GM18511 (cell line): ENCODE data around the gene LAX1.
"Not testable (repeated sequence)": the region's sequence is repeated elsewhere in the genome, so short reads cannot be mapped to it uniquely, and the experiment has no call there.

Experiments used
- ATAC-seq: cut with Tn5 transposase; IDR thresholded peaks from one replicate; pipeline ENCODE4 v1.9.1; 2021; ENCODE audit warnings: mild to moderate bottlenecking, moderate library complexity; ENCODE audit not compliant: unreplicated experiment

LAX1 gene

DNA sequence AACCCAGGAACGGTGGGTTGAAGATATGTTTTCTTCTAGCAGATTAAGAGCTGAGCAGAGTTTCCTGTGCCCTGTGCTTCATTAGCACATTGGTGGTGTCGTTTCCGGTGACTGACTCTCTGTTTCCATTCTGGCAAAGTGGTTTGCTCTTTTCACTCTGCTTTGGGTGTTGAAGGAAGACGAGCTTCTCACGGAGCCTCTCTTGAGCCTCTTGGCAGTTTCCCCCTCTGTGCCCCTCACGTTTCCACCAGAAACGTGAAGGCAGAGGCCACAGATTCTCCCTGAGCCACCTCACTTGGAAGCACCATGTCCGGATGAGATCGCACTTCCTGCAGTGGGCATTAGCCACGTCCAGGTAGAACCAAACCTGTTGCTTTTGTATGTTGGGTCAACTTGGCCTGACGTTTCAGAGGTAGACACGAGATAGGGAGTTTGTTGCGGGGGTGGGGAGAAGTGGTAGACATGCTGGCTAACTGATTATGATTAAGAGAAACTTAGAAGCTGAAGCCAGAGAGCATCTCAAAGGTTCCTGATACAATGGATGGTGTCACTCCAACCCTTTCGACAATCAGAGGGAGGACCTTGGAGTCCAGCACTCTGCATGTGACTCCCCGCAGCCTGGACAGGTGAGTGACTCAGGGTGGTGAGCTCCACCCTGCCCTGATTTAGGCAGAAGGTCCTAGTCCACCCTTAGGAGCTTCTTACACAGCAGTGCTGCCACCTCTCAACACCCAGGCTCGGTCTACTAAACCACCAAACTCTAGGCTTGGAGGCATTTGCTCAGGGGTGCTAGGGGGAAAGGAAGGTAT, at the start of gene LAX1:
Gene LAX1 (plus strand): TSS at position 155 of the 809 bp plus-strand sequence. CDS start 383 bp downstream, at position 538.
- ATAC-seq = peak; percentile 52

- ATAC-seq = no peak
Observed at GRCh38 chr1:203717120-203717519, 47.9 kb upstream of the LAX1 start.

DNA sequence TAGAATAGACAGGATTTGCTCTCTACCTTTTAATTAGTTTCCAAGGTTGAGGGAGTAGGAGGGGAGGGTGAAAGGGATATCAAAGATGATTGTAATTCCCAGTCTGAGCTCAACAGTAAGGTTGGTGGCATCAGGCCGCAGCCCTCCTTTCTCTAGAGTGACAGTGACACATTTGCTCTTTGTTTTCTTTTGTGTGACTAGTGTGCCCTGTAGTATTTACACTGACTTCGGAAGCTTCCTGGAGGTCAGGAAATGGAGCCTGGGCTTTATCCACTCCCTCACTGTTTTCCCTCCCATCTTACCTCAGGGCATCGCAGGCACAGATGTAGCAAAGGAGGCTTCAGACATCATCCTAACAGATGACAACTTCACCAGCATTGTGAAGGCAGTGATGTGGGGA, 44.7 kb upstream of the LAX1 start:
- no peak for ATAC-seq

DNA sequence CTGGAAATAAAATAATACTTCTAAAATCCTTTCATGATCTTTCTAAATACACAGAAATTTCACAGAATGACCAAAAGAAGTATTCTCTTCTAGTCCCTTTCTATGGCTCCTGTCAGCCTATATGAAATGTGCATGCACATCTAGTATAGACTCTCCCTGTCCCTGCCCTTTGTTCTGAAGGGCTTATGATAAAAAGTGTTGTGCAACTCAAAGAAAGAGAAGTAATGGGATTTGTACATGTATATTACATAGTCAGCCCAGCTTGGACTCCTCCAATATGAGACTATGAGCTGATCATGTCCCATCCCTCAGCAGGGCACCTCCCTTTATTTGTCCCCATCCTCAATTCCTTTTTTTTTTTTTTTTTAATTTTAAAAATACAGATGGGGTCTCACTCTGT, 42.1 kb upstream of the LAX1 start:
- ATAC-seq = no peak

DNA sequence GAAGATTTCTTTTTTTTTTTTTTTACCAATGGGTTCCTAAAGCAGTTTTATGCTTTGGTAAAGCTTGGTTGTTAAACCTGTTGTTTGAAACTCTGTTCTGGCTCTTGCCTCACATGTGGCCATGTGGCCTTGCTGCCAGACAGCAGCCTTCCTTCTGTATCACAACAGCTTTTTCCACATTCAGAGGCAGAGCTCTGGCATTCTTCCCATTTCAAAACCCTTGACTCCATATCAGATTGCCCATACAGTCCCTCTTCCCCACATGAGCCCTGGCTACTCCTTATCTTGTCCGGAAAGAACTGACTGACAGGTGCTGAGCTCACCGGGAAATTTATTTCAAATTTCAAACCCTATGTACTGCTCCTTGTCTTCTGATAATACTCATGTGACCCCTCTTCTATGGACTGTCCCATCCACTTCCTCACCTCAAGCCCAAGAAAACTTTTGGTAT, 38.5 kb upstream of the LAX1 start:
- no peak for ATAC-seq

GRCh38 chr1:203733009-203733863, 31.7 kb upstream of the LAX1 start:
- no peak for ATAC-seq

GRCh38 chr1:203742436-203742835, 22.5 kb upstream of the LAX1 start:
- ATAC-seq = no peak

- no peak for ATAC-seq
Observed at GRCh38 chr1:203743091-203743571, 21.9 kb upstream of the LAX1 start.

DNA sequence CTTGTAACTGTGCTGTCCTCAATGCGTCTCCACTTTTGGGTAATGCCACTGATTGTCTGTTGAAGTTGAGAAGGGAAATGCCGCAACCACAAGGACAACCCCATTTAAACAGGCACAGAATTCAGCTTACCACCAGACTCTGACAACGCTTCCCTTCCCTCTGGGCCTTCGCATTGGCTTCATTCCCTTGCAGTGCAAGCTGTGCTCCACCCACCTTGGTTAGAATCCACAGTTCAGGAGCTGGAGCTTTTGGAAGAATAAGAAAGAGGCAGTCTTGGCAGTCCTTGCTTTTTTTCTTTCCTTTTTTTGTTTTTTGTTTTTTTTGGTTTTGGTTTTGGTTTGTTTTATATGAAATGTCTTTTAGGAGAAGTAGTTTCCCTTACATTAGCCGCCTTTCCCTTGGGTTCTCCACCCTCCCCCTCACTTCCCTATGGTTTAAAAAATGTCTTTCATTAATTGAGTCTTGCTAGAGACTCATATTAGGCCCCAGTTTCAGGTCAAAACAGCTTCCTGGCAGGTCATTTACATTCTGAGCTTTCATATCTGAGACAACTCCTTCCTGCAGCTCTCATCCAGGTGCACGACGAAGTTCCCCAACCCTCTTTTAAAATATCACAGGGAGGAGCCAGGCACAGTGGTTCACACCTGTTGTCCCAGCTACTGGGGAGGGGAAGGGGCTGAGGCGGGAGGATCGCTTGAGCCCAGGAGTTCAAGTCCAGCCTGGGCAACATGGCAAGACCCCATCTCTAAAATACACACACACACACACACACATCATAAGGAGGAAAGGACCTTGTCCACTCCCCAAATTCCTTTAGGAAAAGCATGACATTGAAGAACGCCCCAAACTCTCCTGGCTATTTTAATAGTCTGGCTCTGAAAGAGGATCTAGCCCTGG, 20.7 kb upstream of the LAX1 start:
- ATAC-seq = no peak

GRCh38 chr1:203746281-203746680, 18.7 kb upstream of the LAX1 start:
- no peak for ATAC-seq

GRCh38 chr1:203751051-203751450, 13.9 kb upstream of the LAX1 start:
- no peak for ATAC-seq

- not testable (repeated sequence) for ATAC-seq
Observed at GRCh38 chr1:203751618-203752361, 13.2 kb upstream of the LAX1 start.

DNA sequence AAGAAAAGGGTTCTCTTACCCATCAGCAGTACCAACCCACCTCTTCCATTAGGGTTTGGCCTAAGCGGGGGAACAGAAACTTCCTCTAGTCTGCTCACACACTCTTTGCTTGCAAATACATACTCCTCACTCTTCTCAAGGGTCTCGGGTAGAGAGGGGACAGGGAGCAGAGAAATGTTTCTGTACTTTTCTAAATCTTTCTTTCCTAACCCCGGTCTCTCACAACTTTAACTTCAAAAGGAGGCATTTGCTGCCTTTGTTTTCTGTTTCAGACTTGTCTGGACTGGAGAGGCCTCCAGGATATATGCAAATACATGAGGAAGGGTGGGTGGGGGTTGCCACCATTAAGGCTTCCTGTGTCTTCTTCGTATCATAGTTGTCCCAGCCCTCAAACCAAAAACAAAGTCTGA, 10.5 kb upstream of the LAX1 start:
- peak; percentile 60 for ATAC-seq

DNA sequence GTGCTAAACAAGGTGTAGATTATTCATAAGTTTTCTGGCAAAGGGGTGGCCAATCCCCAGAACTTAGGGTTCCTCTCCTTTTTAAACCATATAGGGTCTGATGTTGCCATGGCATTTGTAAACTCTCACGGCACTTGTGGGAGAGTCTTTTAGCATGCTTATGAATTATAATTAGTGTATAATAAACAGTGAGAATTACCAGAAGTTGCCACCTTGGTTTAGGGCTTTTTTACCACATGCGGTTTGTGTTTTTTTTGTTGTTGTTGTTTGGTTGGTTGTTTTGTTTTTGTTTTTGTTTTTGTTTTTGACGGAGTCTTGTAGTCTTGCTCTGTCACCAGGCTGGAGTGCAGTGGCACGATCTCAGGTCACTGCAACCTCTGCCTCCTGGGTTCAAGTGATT, 8.9 kb upstream of the LAX1 start:
- no peak for ATAC-seq

GRCh38 chr1:203758749-203759148, 6.2 kb upstream of the LAX1 start:
- ATAC-seq = not testable (repeated sequence)

DNA sequence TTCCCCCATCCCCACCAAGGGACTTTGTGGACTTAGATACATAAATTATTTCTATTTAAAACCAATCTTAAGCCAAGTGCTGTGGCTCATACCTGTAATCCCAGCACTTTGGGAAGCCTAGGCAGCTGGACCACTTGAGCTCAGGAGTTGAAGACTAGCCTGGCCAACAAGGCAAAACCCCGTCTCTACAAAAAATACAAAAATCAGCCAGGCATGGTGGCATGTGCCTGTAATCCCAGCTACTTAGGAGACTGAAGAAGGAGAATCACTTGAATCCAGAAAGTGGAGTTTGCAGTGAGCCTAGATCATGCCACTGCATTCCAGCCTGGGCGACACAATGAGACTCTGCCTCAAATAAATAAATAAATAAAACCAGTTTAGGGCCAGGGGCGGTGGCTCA, 4.5 kb upstream of the LAX1 start:
- ATAC-seq = no peak

- not testable (repeated sequence) for ATAC-seq
Observed at GRCh38 chr1:203761958-203762357, 3.0 kb upstream of the LAX1 start.

DNA sequence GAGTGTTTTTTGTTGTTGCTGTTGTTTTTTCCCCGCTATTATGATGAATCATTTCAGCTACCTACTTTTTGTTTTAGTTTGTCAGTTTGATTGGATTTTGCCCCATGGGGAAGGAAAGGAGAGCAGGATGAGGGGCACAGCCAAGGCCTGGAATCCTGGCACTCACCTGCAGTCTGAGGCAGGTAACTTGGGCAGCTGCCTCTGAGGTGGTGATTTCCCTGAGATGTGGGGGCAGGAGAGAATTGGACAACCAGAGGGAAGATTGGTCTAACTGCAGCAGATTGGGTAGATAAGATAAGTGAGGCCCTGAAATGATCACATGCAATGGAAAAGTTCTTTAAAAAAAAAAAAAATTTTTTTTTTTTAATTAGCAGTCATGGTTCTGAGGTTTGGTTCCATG, 1.5 kb upstream of the LAX1 start:
- ATAC-seq = no peak

- ATAC-seq = no peak
Observed at GRCh38 chr1:203764105-203765028, 616 bp upstream of the LAX1 start.
